Astrocyte (in vitro differentiated cells and primary cell): ENCODE data around the gene OS9. TPM values are rescaled to one million over a fixed set of nuclear protein-coding genes. Genes with fewer than 3 reads are reported as not detected.

ENCODE experiments used
- DNase-seq: peaks from one replicate; pipeline ENCODE4 v3.0.0-alpha.2; 2010; ENCODE audit warnings: low read depth
- FAIRE-seq: peaks from 2 replicates; lab custom pipeline; 2011; peaks lifted over from hg19 to GRCh38; lab: Jason Lieb, UNC
- H2AFZ ChIP-seq: 2 replicates; pipeline ENCODE4 v1.6.0; 2012; ENCODE audit warnings: low read depth, low read length, inconsistent platforms
- H3K27ac ChIP-seq: 2 replicates; pipeline ENCODE4 v1.5.1; 2011; ENCODE audit warnings: low read depth, low read length, inconsistent platforms
- H3K27me3 ChIP-seq: 2 replicates; pipeline ENCODE4 v1.6.0; 2011; ENCODE audit warnings: low read length, inconsistent platforms; ENCODE audit not compliant: insufficient read depth
- H3K36me3 ChIP-seq: 2 replicates; pipeline ENCODE4 v1.5.1; 2011; ENCODE audit warnings: low read length, inconsistent platforms; ENCODE audit not compliant: insufficient read depth
- H3K4me1 ChIP-seq: 2 replicates; pipeline ENCODE4 v1.5.1; 2011; ENCODE audit warnings: low read length, inconsistent platforms; ENCODE audit not compliant: insufficient read depth
- H3K4me2 ChIP-seq: 2 replicates; pipeline ENCODE4 v1.6.0; 2012; ENCODE audit warnings: low read length, inconsistent platforms
- H3K4me3 ChIP-seq: 2 replicates; pipeline ENCODE4 v1.5.1; 2011; ENCODE audit warnings: low read depth, mild to moderate bottlenecking, low read length, inconsistent platforms; ENCODE audit not compliant: insufficient read depth
- H3K79me2 ChIP-seq: 2 replicates; pipeline ENCODE4 v1.6.0; 2012; ENCODE audit warnings: mild to moderate bottlenecking, low read length, inconsistent platforms; ENCODE audit not compliant: insufficient read depth
- H3K9ac ChIP-seq: 2 replicates; pipeline ENCODE4 v1.6.0; 2012; ENCODE audit warnings: mild to moderate bottlenecking, low read length, inconsistent platforms
- H3K9me3 ChIP-seq: 2 replicates; pipeline ENCODE4 v1.5.1; 2012; ENCODE audit warnings: low read depth, mild to moderate bottlenecking, low read length, inconsistent platforms; ENCODE audit not compliant: insufficient read depth
- H4K20me1 ChIP-seq: 2 replicates; pipeline ENCODE4 v1.6.0; 2012; ENCODE audit warnings: low read length, inconsistent platforms; ENCODE audit not compliant: insufficient read depth
- H3K27ac Mint-ChIP-seq: one replicate; pipeline ENCODE4 v1.8.0; 2021; ENCODE audit warnings: mild to moderate bottlenecking, mixed read lengths; ENCODE audit not compliant: unreplicated experiment
- H3K27me3 Mint-ChIP-seq: one replicate; pipeline ENCODE4 v1.8.0; 2021; ENCODE audit warnings: low read depth, mixed read lengths; ENCODE audit not compliant: unreplicated experiment
- H3K36me3 Mint-ChIP-seq: one replicate; pipeline ENCODE4 v1.8.0; 2021; ENCODE audit warnings: low read depth, mixed read lengths; ENCODE audit not compliant: unreplicated experiment
- H3K4me1 Mint-ChIP-seq: one replicate; pipeline ENCODE4 v1.8.0; 2021; ENCODE audit warnings: low read depth, mixed read lengths; ENCODE audit not compliant: unreplicated experiment
- H3K4me3 Mint-ChIP-seq: one replicate; pipeline ENCODE4 v1.8.0; 2021; ENCODE audit warnings: mild to moderate bottlenecking, moderate library complexity, mixed read lengths; ENCODE audit not compliant: unreplicated experiment
- H3K9me3 Mint-ChIP-seq: one replicate; pipeline ENCODE4 v1.8.0; 2021; ENCODE audit warnings: mild to moderate bottlenecking, mixed read lengths; ENCODE audit not compliant: unreplicated experiment
- CTCF ChIP-seq: IDR thresholded peaks from 2 replicates; pipeline ENCODE4 v1.5.1; 2011; ENCODE audit warnings: low read depth, mild to moderate bottlenecking, inconsistent platforms, low read length, moderate library complexity; ENCODE audit not compliant: insufficient read depth
- EZH2 ChIP-seq: IDR thresholded peaks from 2 replicates; pipeline ENCODE4 v1.6.1; 2012; ENCODE audit warnings: mild to moderate bottlenecking, low read length, inconsistent platforms; ENCODE audit not compliant: insufficient read depth
- total RNA-seq: library from RNA; stranded (reverse); gene quantifications from 2 replicates; pipeline ENCODE4 v1.2.1, GENCODE V29; 2021

Gene OS9
- total RNA-seq, 1 donor from 2014 or later, result 194 TPM

GRCh38 chr12:57750561-57751431 is 56.9 kb downstream of the OS9 start:
- DNase-seq (no peak), FAIRE-seq (no peak)
- H3K9me3 Mint-ChIP-seq, result no peaks in the 10 kb centered on the region
- Histone ChIP-seq H3K9me3 (no peaks in the 10 kb centered on the region), H3K27me3 (peaks cover 6% of the 10 kb centered on the region), H3K4me1 (peaks cover 23% of the 10 kb centered on the region), H3K79me2 (peaks cover 34% of the 10 kb centered on the region), H3K36me3 (peaks cover 31% of the 10 kb centered on the region), H3K4me2 (peak overlapping the region; percentile 95), H4K20me1 (peaks cover 13% of the 10 kb centered on the region), H3K27ac (peak overlapping the region; percentile 95), H3K4me3 (peak overlapping the region; percentile 76), H3K9ac (peak overlapping the region; percentile 97), H2AFZ (no peak overlapping the region)
- TF ChIP-seq CTCF (no peak), EZH2 (no peak)
- no peaks in the 10 kb centered on the region for H3K27me3 Mint-ChIP-seq
- H3K4me1 Mint-ChIP-seq, result peaks cover 26% of the 10 kb centered on the region
- H3K36me3 Mint-ChIP-seq, result peaks cover 37% of the 10 kb centered on the region
- H3K4me3 Mint-ChIP-seq, result peak overlapping the region; percentile 91
- peak overlapping the region; percentile 94 for H3K27ac Mint-ChIP-seq

- peaks cover 32% of the 10 kb centered on the region for H3K36me3 Mint-ChIP-seq
- FAIRE-seq, result no peak
- peaks cover 25% of the 10 kb centered on the region for H3K4me1 Mint-ChIP-seq
- no peaks in the 10 kb centered on the region for H3K9me3 Mint-ChIP-seq
- peaks cover 13% of the 10 kb centered on the region for H4K20me1 ChIP-seq
- TF ChIP-seq CTCF (no peak), EZH2 (no peak)
- H3K9me3 ChIP-seq, result no peaks in the 10 kb centered on the region
- peak overlapping the region; percentile 94 for H3K27ac Mint-ChIP-seq
- DNase-seq, result no peak
- peaks cover 11% of the 10 kb centered on the region for H3K27me3 ChIP-seq
- peaks cover 28% of the 10 kb centered on the region for H3K36me3 ChIP-seq
- no peaks in the 10 kb centered on the region for H3K27me3 Mint-ChIP-seq
- H3K9ac ChIP-seq, result peak overlapping the region; percentile 97
- H3K4me3 ChIP-seq, result peak overlapping the region; percentile 76
- peak overlapping the region; percentile 91 for H3K4me3 Mint-ChIP-seq
- peaks cover 21% of the 10 kb centered on the region for H3K4me1 ChIP-seq
- H3K4me2 ChIP-seq, result peak overlapping the region; percentile 95
- H3K79me2 ChIP-seq, result peaks cover 34% of the 10 kb centered on the region
- peak overlapping the region; percentile 95 for H3K27ac ChIP-seq
- peak overlapping the region; percentile 78 for H2AFZ ChIP-seq
Measured at GRCh38 chr12:57751432-57751787, 57.5 kb downstream of the OS9 start.
